Bone marrow (tissue), 2 donors: ENCODE measurements around the gene GLT8D1.
"Not testable (repeated sequence)": the region's sequence is repeated elsewhere in the genome, so short reads cannot be mapped to it uniquely, and the experiment has no call there.

Source experiments
- DNase-seq, 2 donors: peaks; one replicate each; lab custom pipeline; 2025; lab: John Stamatoyannopoulos, UW

Gene GLT8D1

GRCh38 chr3:52705688-52706686 is at the start of gene GLT8D1, which contains the start of gene SPCS1:
TSS of gene GLT8D1 (minus strand) at chr3:52705791. CDS start at chr3:52700460, 5,331 bp downstream.
TSS of gene SPCS1 (plus strand) at chr3:52706106. CDS start at chr3:52706247, 141 bp downstream.
- DNase-seq: peak; percentile 73 to 98

- DNase-seq: no peak
These were observed 48.8 kb upstream of the GLT8D1 start for GRCh38 chr3:52754373-52754772.

- peak in 1 of 2 donors; percentile 32 for DNase-seq
These were observed 46.6 kb upstream of the GLT8D1 start for GRCh38 chr3:52752045-52752660.

- DNase-seq: no peak
These were observed 38.1 kb upstream of the GLT8D1 start for GRCh38 chr3:52743721-52744120.

GRCh38 chr3:52743152-52743551 is 37.6 kb upstream of the GLT8D1 start:
- DNase-seq: no peak

GRCh38 chr3:52742418-52743041 is 36.9 kb upstream of the GLT8D1 start:
- peak in 1 of 2 donors; percentile 18 for DNase-seq

- no peak for DNase-seq
These were observed 34.1 kb upstream of the GLT8D1 start for GRCh38 chr3:52739730-52740129.

- no peak for DNase-seq
These were observed 27.8 kb upstream of the GLT8D1 start for GRCh38 chr3:52733256-52733891.

- no peak for DNase-seq
These were observed 26.0 kb upstream of the GLT8D1 start for GRCh38 chr3:52731590-52731989.

- peak in 1 of 2 donors; percentile 23 for DNase-seq
These were observed 25.1 kb upstream of the GLT8D1 start for GRCh38 chr3:52730681-52731080.

- DNase-seq: not testable (repeated sequence)
These were observed 23.2 kb upstream of the GLT8D1 start for GRCh38 chr3:52728753-52729152.

GRCh38 chr3:52724511-52724910 is 18.9 kb upstream of the GLT8D1 start:
- no peak for DNase-seq

GRCh38 chr3:52723935-52724334 is 18.3 kb upstream of the GLT8D1 start:
- no peak for DNase-seq

- DNase-seq: no peak
These were observed 16.9 kb upstream of the GLT8D1 start for GRCh38 chr3:52722491-52722890.

GRCh38 chr3:52721730-52722008 is 16.1 kb upstream of the GLT8D1 start:
- DNase-seq: no peak

GRCh38 chr3:52721002-52721729 is 15.6 kb upstream of the GLT8D1 start:
- peak in 1 of 2 donors; percentile 91 for DNase-seq

GRCh38 chr3:52719618-52720017 is 14.0 kb upstream of the GLT8D1 start:
- no peak for DNase-seq

- DNase-seq: no peak
These were observed 10.2 kb upstream of the GLT8D1 start for GRCh38 chr3:52715714-52716305.

- DNase-seq: no peak
These were observed 9.0 kb upstream of the GLT8D1 start for GRCh38 chr3:52714335-52715302.
